Kidney epithelial cell (primary cell): ENCODE measurements around the gene CDC123. TPM values are rescaled to one million over a fixed set of nuclear protein-coding genes. Genes with fewer than 3 reads are reported as not detected.
A peak's percentile ranks its signal among the peaks of the same experiment; 100 is the strongest.

Experiments
- DNase-seq: peaks from one replicate; pipeline ENCODE4 v3.0.0-alpha.2; 2010; ENCODE audit warnings: low read depth
- H3K27me3 ChIP-seq: 2 replicates; pipeline ENCODE4 v1.6.0; 2011; ENCODE audit warnings: low read length; ENCODE audit not compliant: control insufficient read depth, insufficient read depth
- H3K36me3 ChIP-seq: 2 replicates; pipeline ENCODE4 v1.5.1; 2011; ENCODE audit warnings: low read length; ENCODE audit not compliant: control insufficient read depth, insufficient read depth
- H3K4me3 ChIP-seq: 2 replicates; pipeline ENCODE4 v1.5.1; 2011; ENCODE audit warnings: low read depth, mild to moderate bottlenecking, control low read depth, low read length
- CTCF ChIP-seq: IDR thresholded peaks from 2 replicates; pipeline ENCODE4 v1.5.1; 2011; ENCODE audit warnings: mild to moderate bottlenecking, moderate library complexity, low read length, control low read depth, inconsistent platforms; ENCODE audit not compliant: insufficient read depth, poor library complexity, severe bottlenecking
- total RNA-seq: library from RNA; depleted of rRNA; stranded (reverse); fragments of >200 nt; gene quantifications from 2 replicates; pipeline ENCODE4 v1.2.3, GENCODE V29; 2015

CDC123 gene
- total RNA-seq, 1 donor from 2014 or later = 89.2 TPM

GRCh38 chr10:12177642-12178041 lies 18.3 kb upstream of the CDC123 start:
- H3K36me3 ChIP-seq = peaks cover 6% of the 10 kb centered on the region
- no peaks in the 10 kb centered on the region for H3K27me3 ChIP-seq
- TF ChIP-seq CTCF = no peak
- no peak overlapping the region for H3K4me3 ChIP-seq
- DNase-seq = peak; percentile 55

GRCh38 chr10:12179606-12180170 lies 16.3 kb upstream of the CDC123 start:
- TF ChIP-seq CTCF = no peak
- DNase-seq = no peak
- peaks cover 1% of the 10 kb centered on the region for H3K36me3 ChIP-seq
- H3K4me3 ChIP-seq = no peak overlapping the region
- H3K27me3 ChIP-seq = no peaks in the 10 kb centered on the region

GRCh38 chr10:12180221-12180974 lies 15.6 kb upstream of the CDC123 start:
- Histone ChIP-seq H3K4me3 (no peak overlapping the region), H3K36me3 (peaks cover 1% of the 10 kb centered on the region), H3K27me3 (no peaks in the 10 kb centered on the region)
- TF ChIP-seq CTCF = no peak
- DNase-seq = no peak

GRCh38 chr10:12181065-12181775 lies 14.8 kb upstream of the CDC123 start:
- TF ChIP-seq CTCF = no peak
- DNase-seq = no peak
- H3K27me3 ChIP-seq = no peaks in the 10 kb centered on the region
- H3K36me3 ChIP-seq = peaks cover 1% of the 10 kb centered on the region
- no peak overlapping the region for H3K4me3 ChIP-seq

GRCh38 chr10:12184165-12184564 lies 11.8 kb upstream of the CDC123 start:
- TF ChIP-seq CTCF = no peak
- DNase-seq = no peak
- no peaks in the 10 kb centered on the region for H3K27me3 ChIP-seq
- H3K36me3 ChIP-seq = peaks cover 1% of the 10 kb centered on the region
- no peak overlapping the region for H3K4me3 ChIP-seq
